Measurements from ENCODE around the gene UGCG. TPM values are rescaled to one million over a fixed set of nuclear protein-coding genes. Genes with fewer than 3 reads are reported as not detected.

UGCG gene
- total RNA-seq, 4 donors from 2014 or later: 31.4 to 131 (median 46.7) TPM

GRCh38 chr9:111922324-111923013 lies 25.9 kb downstream of the UGCG start:
- intact Hi-C loops (cut with DNase I): no loop called here
- no peak for DNase-seq
- H3K4me1 ChIP-seq: peaks cover 0 to 54% (median 10%) of the 10 kb centered on the region in 3 donors
- no peak overlapping the region for H3K27ac ChIP-seq
- H3K36me3 ChIP-seq: peaks cover 0 to 89% (median 5%) of the 10 kb centered on the region in 3 donors
- H3K4me3 ChIP-seq: no peak overlapping the region
- no peaks in the 10 kb centered on the region for H3K27me3 ChIP-seq
- no peaks in the 10 kb centered on the region for H3K9me3 ChIP-seq
- no peak for TF ChIP-seq CTCF (IDR thresholded peaks at IDR 0.05)
- TF ChIP-seq POLR2A (IDR thresholded peaks at IDR 0.05): no peak

DNA sequence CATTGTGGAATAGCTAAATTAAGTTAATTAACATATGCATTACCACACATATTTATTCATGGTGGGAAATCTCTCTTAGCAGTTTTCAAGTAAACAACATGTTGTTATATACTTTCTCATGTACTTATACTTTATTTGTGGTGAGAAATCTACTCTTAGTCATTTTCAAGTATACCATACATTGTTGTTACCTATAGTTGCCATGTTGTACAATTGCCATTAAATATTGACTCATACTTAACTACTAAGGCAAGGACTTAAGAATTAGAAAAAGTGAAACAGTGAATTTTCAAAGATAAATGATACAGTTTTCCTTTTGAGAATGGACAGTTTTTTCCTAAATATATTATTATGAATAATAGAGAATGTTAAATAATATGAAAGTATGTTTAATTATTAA lies 27.7 kb downstream of the UGCG start:
- Histone ChIP-seq H3K4me3 (no peak overlapping the region), H3K36me3 (peaks cover 0 to 89% (median 1%) of the 10 kb centered on the region in 3 donors), H3K27me3 (no peaks in the 10 kb centered on the region), H3K27ac (no peak overlapping the region), H3K9me3 (no peaks in the 10 kb centered on the region), H3K4me1 (peaks cover 0 to 54% (median 10%) of the 10 kb centered on the region in 3 donors)
- DNase-seq: no peak
- intact Hi-C loops (cut with DNase I): no loop called here
- TF ChIP-seq CTCF (IDR thresholded peaks at IDR 0.05) (no peak), POLR2A (IDR thresholded peaks at IDR 0.05) (no peak)

DNA sequence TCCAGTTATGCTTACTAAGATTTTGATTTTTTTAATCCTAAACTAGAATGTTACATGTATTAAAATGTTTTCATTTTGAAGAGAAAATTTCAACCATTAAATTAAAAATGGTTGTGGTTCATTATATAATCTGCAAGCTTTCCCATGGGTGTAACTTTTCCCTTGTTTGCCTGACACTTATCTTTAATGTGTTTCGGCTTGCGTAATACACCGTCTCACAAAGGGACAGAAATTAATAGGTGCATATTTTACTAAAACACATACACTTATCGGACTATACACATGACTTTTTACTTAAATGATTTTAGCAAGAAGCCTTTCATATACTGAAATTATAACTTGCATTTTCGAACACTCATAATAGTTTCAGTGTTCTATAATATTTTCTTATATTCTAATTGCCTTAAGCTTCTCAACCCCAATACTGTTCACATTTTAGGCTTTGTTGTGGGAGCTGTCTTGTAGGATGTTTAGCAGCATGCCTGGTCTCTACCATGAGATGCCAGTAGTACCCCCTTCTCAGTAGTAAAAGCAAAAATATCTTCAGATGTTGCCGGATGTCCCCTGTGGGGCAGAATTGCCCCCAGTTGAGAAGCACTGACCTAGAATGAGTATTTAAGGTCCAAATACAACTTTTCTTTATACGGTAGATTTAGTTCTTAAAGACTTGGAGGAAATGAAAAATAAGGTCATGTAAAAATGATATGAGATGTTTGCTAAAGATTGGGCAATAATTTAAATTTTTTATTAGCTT lies 28.6 kb downstream of the UGCG start:
- H3K27me3 ChIP-seq: no peaks in the 10 kb centered on the region
- H3K4me1 ChIP-seq: peaks cover 0 to 54% (median 10%) of the 10 kb centered on the region in 3 donors
- H3K36me3 ChIP-seq: peaks cover 0 to 89% (median 4%) of the 10 kb centered on the region in 3 donors
- peak overlapping the region in 1 of 4 donors; percentile 34 for H3K27ac ChIP-seq
- no peak overlapping the region for H3K4me3 ChIP-seq
- TF ChIP-seq POLR2A (IDR thresholded peaks at IDR 0.05) (no peak), CTCF (IDR thresholded peaks at IDR 0.05) (no peak)
- H3K9me3 ChIP-seq: no peaks in the 10 kb centered on the region
- 85 to 87% methylated on average over 7 of the region's 7 CpGs for WGBS, 2 donors
- intact Hi-C loops (cut with DNase I): no loop called here
- DNase-seq: no peak

DNA sequence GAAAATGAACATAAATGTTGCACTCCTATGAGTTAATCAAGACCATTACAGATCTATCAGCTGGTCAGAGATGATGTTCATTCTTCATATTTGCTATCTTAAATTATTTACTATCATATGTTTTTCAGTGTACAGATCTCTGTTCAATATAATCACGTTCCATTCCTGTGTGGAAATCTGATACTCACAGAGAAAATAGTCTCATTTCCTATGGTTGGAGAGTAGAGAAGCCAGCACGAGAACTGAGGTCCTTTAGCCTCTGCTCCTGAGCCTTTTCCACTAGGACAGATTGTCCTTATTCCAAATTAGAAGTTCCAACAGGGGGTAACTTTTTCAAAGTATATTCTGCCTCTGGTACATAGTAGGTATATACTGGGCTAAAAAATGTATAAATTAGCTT lies 29.2 kb downstream of the UGCG start:
- H3K27ac ChIP-seq: peak overlapping the region in 1 of 4 donors; percentile 34
- H3K36me3 ChIP-seq: peaks cover 0 to 89% (median 4%) of the 10 kb centered on the region in 3 donors
- 49 to 66% methylated on average over 2 of the region's 2 CpGs for WGBS, 2 donors
- DNase-seq: no peak
- H3K4me1 ChIP-seq: peaks cover 0 to 52% (median 10%) of the 10 kb centered on the region in 3 donors
- no peak overlapping the region for H3K4me3 ChIP-seq
- no peaks in the 10 kb centered on the region for H3K9me3 ChIP-seq
- no peaks in the 10 kb centered on the region for H3K27me3 ChIP-seq
- TF ChIP-seq POLR2A (IDR thresholded peaks at IDR 0.05) (no peak), CTCF (IDR thresholded peaks at IDR 0.05) (no peak)
- intact Hi-C loops (cut with DNase I): no loop called here

GRCh38 chr9:111926421-111926875 lies 29.8 kb downstream of the UGCG start:
- DNase-seq: peak; percentile 21
- peaks cover 0 to 89% (median 4%) of the 10 kb centered on the region in 3 donors for H3K36me3 ChIP-seq
- TF ChIP-seq CTCF (IDR thresholded peaks at IDR 0.05): no peak
- TF ChIP-seq POLR2A (IDR thresholded peaks at IDR 0.05): no peak
- peak overlapping the region in 3 of 4 donors; percentile 23 to 36 (median 34) for H3K27ac ChIP-seq
- H3K4me3 ChIP-seq: no peak overlapping the region
- 47 to 66% methylated on average over 6 of the region's 6 CpGs for WGBS, 2 donors
- H3K9me3 ChIP-seq: no peaks in the 10 kb centered on the region
- no peaks in the 10 kb centered on the region for H3K27me3 ChIP-seq
- peaks cover 0 to 46% (median 10%) of the 10 kb centered on the region in 3 donors for H3K4me1 ChIP-seq
- intact Hi-C loops (cut with DNase I): no loop called here

All from esophagus squamous epithelium (tissue), 5 donors.